ENCODE results near the gene CCSER2. TPM values are rescaled to one million over a fixed set of nuclear protein-coding genes. Genes with fewer than 3 reads are reported as not detected.

CCSER2 gene
- total RNA-seq, 4 donors from 2014 or later = 33.7 to 63.9 (median 47.5) TPM

- Histone ChIP-seq H3K4me3 (no peak overlapping the region), H3K9me3 (no peaks in the 10 kb centered on the region), H3K4me1 (no peaks in the 10 kb centered on the region), H3K27me3 (no peaks in the 10 kb centered on the region), H3K36me3 (no peaks in the 10 kb centered on the region), H3K27ac (no peak overlapping the region)
- no peak for DNase-seq
- TF ChIP-seq POLR2A (IDR thresholded peaks at IDR 0.05) = no peak
- TF ChIP-seq CTCF (IDR thresholded peaks at IDR 0.05) = no peak
These were observed 63.8 kb downstream of the CCSER2 start for GRCh38 chr10:84392181-84392580.

- H3K36me3 ChIP-seq = no peaks in the 10 kb centered on the region
- no peak overlapping the region for H3K27ac ChIP-seq
- H3K4me1 ChIP-seq = no peaks in the 10 kb centered on the region
- H3K4me3 ChIP-seq = no peak overlapping the region
- no peak for DNase-seq
- H3K27me3 ChIP-seq = no peaks in the 10 kb centered on the region
- TF ChIP-seq POLR2A (IDR thresholded peaks at IDR 0.05) (no peak), CTCF (IDR thresholded peaks at IDR 0.05) (no peak)
- no peaks in the 10 kb centered on the region for H3K9me3 ChIP-seq
These were observed 67.2 kb downstream of the CCSER2 start for GRCh38 chr10:84395581-84395980.

GRCh38 chr10:84397735-84398144 is 69.4 kb downstream of the CCSER2 start:
- no peak for DNase-seq
- no peak overlapping the region for H3K27ac ChIP-seq

GRCh38 chr10:84398696-84399095 is 70.3 kb downstream of the CCSER2 start:
- no peak for DNase-seq

More at GRCh38 chr10:84397735-84398144, 69.4 kb downstream of the CCSER2 start:
- Histone ChIP-seq H3K27me3 (no peaks in the 10 kb centered on the region), H3K9me3 (no peaks in the 10 kb centered on the region), H3K4me3 (no peak overlapping the region), H3K4me1 (no peaks in the 10 kb centered on the region), H3K36me3 (no peaks in the 10 kb centered on the region)
- TF ChIP-seq POLR2A (IDR thresholded peaks at IDR 0.05) (no peak), CTCF (IDR thresholded peaks at IDR 0.05) (no peak)

GRCh38 chr10:84401854-84402611 is 73.6 kb downstream of the CCSER2 start:
- DNase-seq = no peak
- H3K4me3 ChIP-seq = no peak overlapping the region

More at GRCh38 chr10:84398696-84399095, 70.3 kb downstream of the CCSER2 start:
- Histone ChIP-seq H3K4me1 (no peaks in the 10 kb centered on the region), H3K27ac (no peak overlapping the region), H3K36me3 (no peaks in the 10 kb centered on the region), H3K27me3 (no peaks in the 10 kb centered on the region), H3K4me3 (no peak overlapping the region), H3K9me3 (no peaks in the 10 kb centered on the region)
- no peak for TF ChIP-seq CTCF (IDR thresholded peaks at IDR 0.05)
- no peak for TF ChIP-seq POLR2A (IDR thresholded peaks at IDR 0.05)

More at GRCh38 chr10:84401854-84402611, 73.6 kb downstream of the CCSER2 start:
- H3K27ac ChIP-seq = no peak overlapping the region
- no peaks in the 10 kb centered on the region for H3K4me1 ChIP-seq
- H3K27me3 ChIP-seq = no peaks in the 10 kb centered on the region
- H3K9me3 ChIP-seq = no peaks in the 10 kb centered on the region
- H3K36me3 ChIP-seq = no peaks in the 10 kb centered on the region
- no peak for TF ChIP-seq CTCF (IDR thresholded peaks at IDR 0.05)
